HepG2 (cell line): ENCODE data around the gene NCOA1.

ENCODE experiments used
- CTCF ChIP-seq: sonication (generic); formaldehyde crosslinking; IDR thresholded peaks from 2 replicates; pipeline ENCODE4 v1.5.0; 2020; ENCODE audit warnings: mild to moderate bottlenecking, missing genetic modification reagents, moderate library complexity
- JDP2 ChIP-seq: sonication (generic); formaldehyde crosslinking; IDR thresholded peaks from 2 replicates; pipeline ENCODE4 v1.8.1; 2022; ENCODE audit warnings: missing genetic modification reagents, borderline replicate concordance
- KLF16 ChIP-seq, 2 experiments: sonication (generic) in 1 of 2; formaldehyde crosslinking in 1 of 2; IDR thresholded peaks; 2 replicates each; pipeline versions ENCODE4 v1.6.1 to v1.8.0; 2016 to 2023; ENCODE audit warnings: missing genetic modification reagents in 2 of 2, missing compliant biosample characterization in 1 of 2
- NFIB ChIP-seq: sonication (generic); formaldehyde crosslinking; IDR thresholded peaks from 2 replicates; pipeline ENCODE4 v1.9.0; 2021; ENCODE audit warnings: missing genetic modification reagents, mild to moderate bottlenecking, borderline replicate concordance
- POLR2AphosphoS5 ChIP-seq: IDR thresholded peaks from 2 replicates; pipeline ENCODE4 v1.6.1; 2012; ENCODE audit warnings: low read depth, low read length
- TAF1 ChIP-seq: sonication (generic); formaldehyde crosslinking; IDR thresholded peaks from 2 replicates; pipeline ENCODE4 v1.4.0; 2020; ENCODE audit warnings: missing genetic modification reagents
- ZFP36L2 ChIP-seq: sonication (generic); formaldehyde crosslinking; IDR thresholded peaks from 2 replicates; pipeline ENCODE4 v1.4.0; 2020; ENCODE audit warnings: missing genetic modification reagents
- TF ChIP-seq, protein P1 (sequence below): sonication (generic); formaldehyde crosslinking; IDR thresholded peaks from 2 replicates; pipeline ENCODE4 v1.5.0; 2020; ENCODE audit warnings: missing genetic modification reagents, mild to moderate bottlenecking, borderline replicate concordance

- TF ChIP-seq POLR2AphosphoS5 (no peak), NFIB (CRISPR knock-in tag) (no peak), JDP2 (CRISPR knock-in tag) (no peak), CTCF (CRISPR knock-in tag) (no peak), ZFP36L2 (CRISPR knock-in tag) (no peak), KLF16 (CRISPR knock-in tag; IDR thresholded peaks at IDR 0.05) (no peak), TAF1 (no peak)
- TF ChIP-seq, protein P1, sequence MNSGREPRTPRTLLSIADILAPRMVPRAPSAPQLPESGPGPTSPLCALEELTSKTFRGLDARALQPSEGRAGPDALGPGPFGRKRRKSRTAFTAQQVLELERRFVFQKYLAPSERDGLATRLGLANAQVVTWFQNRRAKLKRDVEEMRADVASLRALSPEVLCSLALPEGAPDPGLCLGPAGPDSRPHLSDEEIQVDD (CRISPR knock-in tag), result no peak
Measured at GRCh38 chr2:24565537-24565936, 74.5 kb downstream of the NCOA1 start.
